ENCODE data around the gene ABHD12. TPM values are rescaled to one million over a fixed set of nuclear protein-coding genes. Genes with fewer than 3 reads are reported as not detected.

ABHD12 gene
- total RNA-seq, 1 donor from 2014 or later = 29.0 TPM

DNA sequence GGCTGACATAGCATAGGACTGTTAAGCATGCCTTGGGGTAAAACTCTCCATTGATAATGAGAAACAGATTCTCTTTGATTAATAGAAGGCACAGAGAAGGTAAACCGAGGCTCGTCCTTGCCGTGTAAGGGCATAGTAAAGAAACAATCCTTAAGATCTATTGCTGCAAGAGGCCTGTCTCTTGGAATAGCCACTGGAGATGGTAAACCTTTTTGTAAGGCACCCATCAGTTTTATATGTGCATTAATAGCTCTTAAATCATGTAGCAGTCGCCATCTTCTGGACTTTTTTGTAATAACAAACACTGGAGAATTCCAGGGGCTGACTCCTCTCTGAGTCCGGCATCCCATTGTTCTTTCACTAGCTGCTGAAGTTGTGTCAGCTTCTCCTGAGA is 8.4 kb upstream of the ABHD12 start:
- Mint-ChIP-seq H3K9me3 (peaks cover 18% of the 10 kb centered on the region), H3K27ac (no peak overlapping the region), H3K4me3 (ENCODE audit: low read depth) (no peak overlapping the region), H3K4me1 (ENCODE audit: low read depth) (peaks cover 5% of the 10 kb centered on the region), H3K27me3 (ENCODE audit: low read depth) (peaks cover 9% of the 10 kb centered on the region), H3K36me3 (ENCODE audit: low read depth) (peaks cover 5% of the 10 kb centered on the region)
- no peak for DNase-seq (ENCODE audit: low spot score)
- intact Hi-C loops (cut with micrococcal nuclease) = loop anchor here (2.0 to 10.0 kb wide), 2 partner anchors 88 to 226 kb away; partner anchors contain the start of gene NANP

DNA sequence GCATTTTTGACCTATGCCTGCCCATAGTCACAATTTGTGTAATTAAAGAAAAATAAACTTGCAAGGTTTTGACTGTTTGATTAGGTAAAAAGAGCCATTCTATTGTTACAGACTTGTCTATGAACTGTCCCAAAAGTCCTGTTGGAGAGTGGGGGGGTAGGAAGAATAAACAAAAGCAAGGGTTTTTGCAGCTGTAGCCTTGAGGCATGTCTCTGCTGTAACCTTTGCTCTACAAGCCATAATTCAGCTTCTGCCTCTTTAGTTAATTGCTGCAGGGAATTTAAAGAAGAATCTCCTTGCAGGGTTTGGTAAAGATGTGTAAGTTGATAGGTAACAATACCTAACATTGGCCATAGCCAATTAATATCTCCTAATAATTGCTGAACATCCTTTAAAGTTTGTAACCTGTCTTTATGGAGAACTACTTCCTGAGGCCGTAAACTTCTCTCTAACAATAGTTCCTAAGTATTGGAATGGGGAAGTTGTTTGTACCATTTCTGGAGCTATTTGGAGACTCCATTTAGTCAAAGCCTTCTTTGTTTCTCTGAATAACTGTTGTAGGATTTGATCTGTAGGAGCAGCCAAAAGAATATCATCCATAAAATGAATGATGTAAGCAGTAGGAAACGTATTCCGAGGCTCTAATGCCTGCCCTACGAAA is 7.9 kb upstream of the ABHD12 start:
- DNase-seq (ENCODE audit: low spot score) = no peak
- Mint-ChIP-seq H3K9me3 (peaks cover 15% of the 10 kb centered on the region), H3K27me3 (ENCODE audit: low read depth) (peaks cover 9% of the 10 kb centered on the region), H3K36me3 (ENCODE audit: low read depth) (peaks cover 4% of the 10 kb centered on the region), H3K4me1 (ENCODE audit: low read depth) (peaks cover 5% of the 10 kb centered on the region), H3K27ac (no peak overlapping the region), H3K4me3 (ENCODE audit: low read depth) (no peak overlapping the region)
- intact Hi-C loops (cut with micrococcal nuclease) = loop anchor here (2.0 to 10.0 kb wide), 2 partner anchors 88 to 226 kb away; partner anchors contain the start of gene NANP

GRCh38 chr20:25397821-25398220 is 7.2 kb upstream of the ABHD12 start:
- Mint-ChIP-seq H3K9me3 (peaks cover 11% of the 10 kb centered on the region), H3K27ac (no peak overlapping the region), H3K36me3 (ENCODE audit: low read depth) (no peaks in the 10 kb centered on the region), H3K4me1 (ENCODE audit: low read depth) (peaks cover 5% of the 10 kb centered on the region), H3K4me3 (ENCODE audit: low read depth) (no peak overlapping the region), H3K27me3 (ENCODE audit: low read depth) (peaks cover 9% of the 10 kb centered on the region)
- intact Hi-C loops (cut with micrococcal nuclease) = loop anchor here (2.0 to 10.0 kb wide), 2 partner anchors 87 to 227 kb away; partner anchors contain the start of gene NANP
- DNase-seq (ENCODE audit: low spot score) = no peak

DNA sequence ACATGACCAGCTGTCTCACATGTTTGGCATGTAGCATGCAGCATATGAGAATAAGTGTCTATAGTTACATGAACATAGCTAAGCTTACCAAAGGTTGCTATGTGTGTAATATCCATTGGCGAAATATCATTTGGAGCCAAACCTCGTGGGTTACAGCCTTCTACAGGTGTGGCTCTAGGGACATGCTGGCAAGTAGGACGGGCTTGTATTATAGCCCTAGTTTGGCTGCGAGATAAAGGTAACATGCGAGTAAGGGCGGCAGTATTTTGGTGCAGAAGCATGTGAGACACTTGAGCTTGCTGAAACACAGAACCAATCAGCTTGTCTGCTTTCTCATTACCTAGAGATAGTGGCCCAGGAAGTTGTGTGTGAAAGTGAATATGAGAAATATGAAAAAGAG is 6.5 kb upstream of the ABHD12 start:
- intact Hi-C loops (cut with micrococcal nuclease) = loop anchor here (10.0 kb wide), 1 partner anchor 228 kb away; the partner anchor contains the start of gene NANP
- H3K9me3 Mint-ChIP-seq = peaks cover 4% of the 10 kb centered on the region
- H3K4me1 Mint-ChIP-seq (ENCODE audit: low read depth) = peaks cover 5% of the 10 kb centered on the region
- peaks cover 9% of the 10 kb centered on the region for H3K27me3 Mint-ChIP-seq (ENCODE audit: low read depth)
- H3K4me3 Mint-ChIP-seq (ENCODE audit: low read depth) = no peak overlapping the region
- no peak for DNase-seq (ENCODE audit: low spot score)
- no peak overlapping the region for H3K27ac Mint-ChIP-seq
- no peaks in the 10 kb centered on the region for H3K36me3 Mint-ChIP-seq (ENCODE audit: low read depth)

- H3K27me3 Mint-ChIP-seq (ENCODE audit: low read depth) = peaks cover 4% of the 10 kb centered on the region
- intact Hi-C loops (cut with micrococcal nuclease) = loop anchor here (5.0 to 10.0 kb wide), 2 partner anchors 230 to 448 kb away; partner anchors contain the start of genes CST7 and NANP
- H3K9me3 Mint-ChIP-seq = no peaks in the 10 kb centered on the region
- H3K4me1 Mint-ChIP-seq (ENCODE audit: low read depth) = peaks cover 7% of the 10 kb centered on the region
- no peak for DNase-seq (ENCODE audit: low spot score)
- H3K4me3 Mint-ChIP-seq (ENCODE audit: low read depth) = no peak overlapping the region
- H3K27ac Mint-ChIP-seq = no peak overlapping the region
- H3K36me3 Mint-ChIP-seq (ENCODE audit: low read depth) = no peaks in the 10 kb centered on the region
Observed at GRCh38 chr20:25394996-25395395, 4.4 kb upstream of the ABHD12 start.

DNA sequence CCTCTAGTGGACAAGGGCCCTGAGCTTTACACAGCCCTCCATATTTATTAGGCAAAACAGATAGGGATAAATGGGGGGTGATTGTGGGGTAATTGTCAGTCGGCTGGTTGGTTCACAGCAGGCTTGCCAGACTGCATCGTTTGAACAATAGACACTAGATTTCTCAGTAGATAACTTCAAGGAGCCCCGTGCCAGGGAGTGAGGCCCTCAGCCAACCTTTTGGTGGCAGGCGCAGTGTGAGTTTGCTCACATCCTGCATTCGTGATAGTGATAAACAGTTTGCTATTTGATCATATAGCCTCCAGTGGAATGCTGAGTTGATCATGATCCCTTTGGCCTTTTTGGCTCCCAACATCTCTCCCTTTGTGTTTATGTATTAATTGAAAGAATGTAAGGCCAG is 3.6 kb upstream of the ABHD12 start:
- H3K4me1 Mint-ChIP-seq (ENCODE audit: low read depth) = peaks cover 10% of the 10 kb centered on the region
- peaks cover under 1% of the 10 kb centered on the region for H3K36me3 Mint-ChIP-seq (ENCODE audit: low read depth)
- intact Hi-C loops (cut with micrococcal nuclease) = loop anchor here (5.0 to 10.0 kb wide), 2 partner anchors 231 to 447 kb away; partner anchors contain the start of genes CST7 and NANP
- H3K4me3 Mint-ChIP-seq (ENCODE audit: low read depth) = no peak overlapping the region
- H3K9me3 Mint-ChIP-seq = no peaks in the 10 kb centered on the region
- peaks cover 3% of the 10 kb centered on the region for H3K27me3 Mint-ChIP-seq (ENCODE audit: low read depth)
- no peak overlapping the region for H3K27ac Mint-ChIP-seq
- no peak for DNase-seq (ENCODE audit: low spot score)

DNA sequence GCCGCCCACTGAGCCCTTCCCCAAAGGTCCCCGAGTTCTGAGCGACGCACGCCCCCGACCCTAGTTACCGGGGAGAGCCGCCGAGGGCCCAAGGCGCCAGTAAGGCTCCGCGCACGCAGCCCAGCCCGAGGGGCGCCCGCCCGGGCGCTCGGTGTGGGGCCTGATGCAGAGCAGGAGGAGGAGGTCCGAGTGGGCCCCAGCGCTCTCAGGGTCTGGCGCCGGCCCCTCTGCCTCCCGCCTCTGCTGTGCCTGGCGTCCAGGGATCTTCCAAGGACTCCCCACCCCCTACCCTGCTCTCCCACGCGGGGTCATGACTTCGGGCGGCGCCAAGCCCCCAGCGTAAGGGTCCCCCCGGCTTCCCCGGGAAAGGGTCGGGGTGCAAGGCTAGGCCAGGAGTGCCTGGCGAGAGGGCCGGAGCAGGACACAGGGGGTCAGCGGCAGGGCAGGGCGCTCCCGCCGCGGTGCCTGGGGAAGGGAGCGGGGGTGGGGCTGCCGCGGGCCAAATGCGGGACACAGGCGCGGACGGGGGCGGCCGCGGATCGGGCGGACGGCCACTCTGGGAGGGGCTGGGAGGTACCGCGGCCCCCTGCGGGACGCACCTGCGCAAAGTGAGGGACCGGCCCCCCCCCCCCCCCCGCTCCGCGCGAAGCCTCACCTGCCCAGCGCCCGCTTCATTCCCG is 637 bp downstream of the ABHD12 start:
- Mint-ChIP-seq H3K27me3 (ENCODE audit: low read depth) (no peaks in the 10 kb centered on the region), H3K4me1 (ENCODE audit: low read depth) (peaks cover 11% of the 10 kb centered on the region), H3K4me3 (ENCODE audit: low read depth) (peak overlapping the region; percentile 82), H3K27ac (peak overlapping the region; percentile 40), H3K9me3 (no peaks in the 10 kb centered on the region), H3K36me3 (ENCODE audit: low read depth) (peaks cover 10% of the 10 kb centered on the region)
- peak; percentile 14 for DNase-seq (ENCODE audit: low spot score)
- intact Hi-C loops (cut with micrococcal nuclease) = loop anchor here (1.0 to 10.0 kb wide), 6 partner anchors 79 to 443 kb away; partner anchors contain the start of genes APMAP, CST7, NANP and PYGB

- Mint-ChIP-seq H3K36me3 (ENCODE audit: low read depth) (peaks cover 10% of the 10 kb centered on the region), H3K9me3 (no peaks in the 10 kb centered on the region), H3K4me3 (ENCODE audit: low read depth) (peak overlapping the region; percentile 82), H3K27me3 (ENCODE audit: low read depth) (no peaks in the 10 kb centered on the region), H3K27ac (peak overlapping the region; percentile 40), H3K4me1 (ENCODE audit: low read depth) (peaks cover 11% of the 10 kb centered on the region)
- DNase-seq (ENCODE audit: low spot score) = no peak
- intact Hi-C loops (cut with micrococcal nuclease) = no loop called here
Observed at GRCh38 chr20:25389401-25389857, 1.2 kb downstream of the ABHD12 start.

DNA sequence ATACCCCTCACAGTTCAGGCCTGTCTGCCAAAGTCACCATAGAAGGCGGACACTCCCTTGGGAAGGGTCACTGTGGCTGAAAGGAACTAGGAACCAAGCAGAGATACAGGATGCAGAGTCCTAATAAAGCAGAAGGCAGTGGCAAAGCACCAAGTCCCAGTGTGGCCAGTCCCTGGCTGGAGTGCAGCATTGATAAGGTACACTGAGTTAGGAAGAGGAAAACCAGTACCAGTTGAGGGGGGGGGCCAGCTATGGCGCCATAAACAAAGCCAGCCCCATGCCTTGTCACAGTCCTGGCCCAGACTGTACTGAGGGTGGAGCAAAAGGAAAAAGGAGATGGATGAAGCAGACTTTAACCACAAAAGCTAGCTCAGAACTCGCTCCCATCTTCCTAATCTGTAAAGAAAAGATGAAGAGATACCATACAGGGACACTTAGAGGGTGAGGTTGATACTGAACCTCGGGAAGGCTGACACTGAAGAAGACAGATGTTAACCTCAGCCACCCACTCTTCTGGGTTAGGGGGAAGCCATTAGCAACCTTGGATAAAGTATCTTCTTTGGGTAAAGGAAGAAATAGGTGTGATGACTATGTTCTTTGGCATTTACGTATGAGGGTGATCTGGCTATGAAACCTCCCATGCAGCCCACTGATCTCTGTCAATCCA is 7.8 kb downstream of the ABHD12 start:
- no peak for DNase-seq (ENCODE audit: low spot score)
- Mint-ChIP-seq H3K4me1 (ENCODE audit: low read depth) (peaks cover 20% of the 10 kb centered on the region), H3K27me3 (ENCODE audit: low read depth) (no peaks in the 10 kb centered on the region), H3K9me3 (no peaks in the 10 kb centered on the region), H3K4me3 (ENCODE audit: low read depth) (no peak overlapping the region), H3K27ac (peak overlapping the region; percentile 18), H3K36me3 (ENCODE audit: low read depth) (peaks cover 20% of the 10 kb centered on the region)
- intact Hi-C loops (cut with micrococcal nuclease) = no loop called here

GRCh38 chr20:25380945-25381614 is 9.6 kb downstream of the ABHD12 start:
- Mint-ChIP-seq H3K4me3 (ENCODE audit: low read depth) (no peak overlapping the region), H3K36me3 (ENCODE audit: low read depth) (peaks cover 17% of the 10 kb centered on the region), H3K4me1 (ENCODE audit: low read depth) (peaks cover 20% of the 10 kb centered on the region), H3K9me3 (no peaks in the 10 kb centered on the region), H3K27me3 (ENCODE audit: low read depth) (no peaks in the 10 kb centered on the region), H3K27ac (no peak overlapping the region)
- no peak for DNase-seq (ENCODE audit: low spot score)
- intact Hi-C loops (cut with micrococcal nuclease) = no loop called here

DNA sequence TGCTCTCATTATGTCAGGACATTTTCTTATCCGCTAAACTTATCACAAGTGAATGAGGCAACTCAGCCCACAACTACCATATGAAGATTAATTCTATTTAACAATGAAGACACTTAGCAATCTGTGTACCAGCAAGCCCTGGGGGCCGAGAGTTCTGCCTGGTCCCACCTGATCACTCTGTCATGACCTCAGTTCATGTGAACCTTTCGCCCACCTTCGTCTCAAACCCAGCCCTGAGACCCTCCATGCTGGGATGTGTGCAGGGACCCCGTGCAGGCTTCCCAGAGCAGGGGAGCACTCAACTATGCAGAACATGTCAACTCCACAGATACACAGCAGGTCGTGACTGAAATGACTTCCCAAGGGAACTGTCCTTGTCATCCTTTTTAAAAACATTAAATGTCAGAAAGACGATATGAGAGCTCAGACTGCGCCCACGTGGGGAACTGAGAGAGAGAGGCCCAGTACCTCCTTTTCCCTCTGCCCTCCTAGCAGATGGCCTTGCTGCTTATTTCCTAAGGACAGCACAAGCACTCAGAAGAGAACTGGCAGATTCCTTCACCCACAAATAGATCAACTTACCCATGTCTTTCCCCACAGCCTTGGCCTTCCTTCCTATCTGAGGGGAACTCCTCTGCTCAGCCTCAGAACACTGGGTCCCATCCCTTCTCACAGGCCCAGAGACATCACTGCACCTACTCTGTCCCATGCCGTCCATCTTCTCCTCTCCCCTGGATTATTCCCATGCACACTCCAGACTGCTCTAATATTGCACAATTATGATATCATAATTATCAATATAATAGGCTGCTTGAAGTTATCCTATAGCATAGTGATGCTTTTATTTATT is 11.5 kb downstream of the ABHD12 start:
- no peak overlapping the region for H3K27ac Mint-ChIP-seq
- no peaks in the 10 kb centered on the region for H3K27me3 Mint-ChIP-seq (ENCODE audit: low read depth)
- H3K4me3 Mint-ChIP-seq (ENCODE audit: low read depth) = no peak overlapping the region
- H3K4me1 Mint-ChIP-seq (ENCODE audit: low read depth) = peaks cover 22% of the 10 kb centered on the region
- DNase-seq (ENCODE audit: low spot score) = no peak
- intact Hi-C loops (cut with micrococcal nuclease) = no loop called here
- no peaks in the 10 kb centered on the region for H3K9me3 Mint-ChIP-seq
- peaks cover 19% of the 10 kb centered on the region for H3K36me3 Mint-ChIP-seq (ENCODE audit: low read depth)

Measured in activated T-helper 2 cell treated with anti-CD3 and anti-CD28 coated beads, Interferon-gamma antibody, Interleukin-2, Interleukin-4, amounts not matched to agents 10 μg/mL and 5 μg/mL and 100 μg/mL, durations not matched to agents 14 hours and 24 hours and 36 hours (primary cell).